ENCODE data around the gene MMEL1.

The MMEL1 gene

DNA sequence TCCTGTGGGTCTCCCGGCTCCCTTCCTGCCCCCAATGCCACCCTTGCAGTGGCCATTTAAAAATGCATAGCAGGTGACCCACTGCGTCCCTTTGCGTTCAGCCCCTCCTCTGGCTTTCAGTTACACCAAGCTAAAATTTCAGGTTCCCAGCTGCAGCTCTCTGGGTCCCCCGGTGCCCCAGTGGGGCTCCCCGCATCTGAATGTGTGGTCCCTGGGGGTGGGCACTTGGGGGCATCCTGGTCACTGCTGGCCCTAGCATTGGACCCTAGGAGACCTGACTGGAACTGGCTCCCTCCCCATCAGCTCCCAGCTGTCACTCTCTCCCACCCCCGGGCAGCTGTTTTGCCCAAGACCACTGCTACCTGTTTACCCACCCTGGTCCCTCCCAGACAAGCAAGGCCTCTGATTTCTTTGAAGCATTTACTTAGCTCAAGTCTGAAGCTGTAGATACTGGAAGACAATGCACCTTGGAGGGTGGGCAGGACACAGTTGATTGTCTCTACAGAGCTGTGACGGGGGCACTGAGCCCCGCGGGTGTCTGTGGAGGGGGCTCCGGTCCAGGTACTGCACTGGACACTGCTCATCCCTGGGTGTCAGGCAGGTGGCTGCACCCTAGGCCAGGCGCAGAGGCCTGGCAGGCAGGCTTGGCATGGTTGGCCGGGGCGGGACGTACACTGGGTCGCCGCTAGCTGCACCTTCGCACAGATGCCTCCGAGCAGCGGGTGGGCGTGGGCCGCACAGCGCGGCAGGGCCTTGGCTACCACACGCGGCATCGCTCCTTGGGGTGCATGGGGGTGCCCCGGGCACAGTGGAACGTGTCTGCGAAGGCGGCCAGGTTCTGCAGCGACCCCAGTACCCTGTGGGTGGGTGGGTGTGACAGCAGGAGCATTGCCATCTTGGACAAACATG lies 42.3 kb downstream of the MMEL1 start:
- DNase-seq: no peak

DNA sequence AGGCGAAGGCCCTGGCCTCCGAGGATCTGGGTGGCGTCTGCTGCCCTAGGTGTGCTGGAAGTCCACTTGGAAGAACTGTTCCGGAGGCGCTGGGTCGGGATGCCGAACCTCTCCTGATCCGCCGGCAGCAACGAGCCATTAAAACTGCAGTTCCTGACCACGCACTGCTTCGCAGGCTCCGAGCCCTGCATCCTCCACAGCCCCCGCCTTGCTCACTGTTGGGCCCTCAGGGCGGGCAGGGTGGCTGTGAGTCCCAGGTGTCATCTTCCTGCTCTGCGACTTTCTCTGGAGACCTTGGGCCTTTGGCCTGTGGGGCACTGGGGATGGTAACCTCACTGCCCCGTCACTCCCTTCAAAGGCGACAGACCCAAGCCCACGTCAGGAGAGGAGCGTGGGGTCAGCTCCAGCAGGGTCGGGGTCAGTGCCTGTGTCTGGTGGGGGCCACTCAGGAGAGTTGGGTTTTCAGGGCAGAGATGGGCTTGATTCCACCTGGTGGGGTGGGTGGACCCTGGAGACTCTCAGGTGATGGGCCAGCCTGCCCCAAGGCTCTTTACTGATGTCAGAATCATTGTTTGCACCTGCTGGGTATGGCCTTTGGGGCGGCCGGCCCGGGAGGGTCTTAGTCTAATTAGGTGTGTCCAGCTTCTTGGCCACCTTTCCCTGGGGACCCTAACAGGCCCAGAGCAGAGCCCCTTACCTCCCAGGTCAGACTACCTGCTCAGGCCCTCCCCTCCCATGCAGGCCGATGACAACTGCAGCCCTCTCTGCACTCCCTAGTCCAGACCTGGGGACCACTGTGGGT lies 43.2 kb downstream of the MMEL1 start:
- no peak for DNase-seq

DNA sequence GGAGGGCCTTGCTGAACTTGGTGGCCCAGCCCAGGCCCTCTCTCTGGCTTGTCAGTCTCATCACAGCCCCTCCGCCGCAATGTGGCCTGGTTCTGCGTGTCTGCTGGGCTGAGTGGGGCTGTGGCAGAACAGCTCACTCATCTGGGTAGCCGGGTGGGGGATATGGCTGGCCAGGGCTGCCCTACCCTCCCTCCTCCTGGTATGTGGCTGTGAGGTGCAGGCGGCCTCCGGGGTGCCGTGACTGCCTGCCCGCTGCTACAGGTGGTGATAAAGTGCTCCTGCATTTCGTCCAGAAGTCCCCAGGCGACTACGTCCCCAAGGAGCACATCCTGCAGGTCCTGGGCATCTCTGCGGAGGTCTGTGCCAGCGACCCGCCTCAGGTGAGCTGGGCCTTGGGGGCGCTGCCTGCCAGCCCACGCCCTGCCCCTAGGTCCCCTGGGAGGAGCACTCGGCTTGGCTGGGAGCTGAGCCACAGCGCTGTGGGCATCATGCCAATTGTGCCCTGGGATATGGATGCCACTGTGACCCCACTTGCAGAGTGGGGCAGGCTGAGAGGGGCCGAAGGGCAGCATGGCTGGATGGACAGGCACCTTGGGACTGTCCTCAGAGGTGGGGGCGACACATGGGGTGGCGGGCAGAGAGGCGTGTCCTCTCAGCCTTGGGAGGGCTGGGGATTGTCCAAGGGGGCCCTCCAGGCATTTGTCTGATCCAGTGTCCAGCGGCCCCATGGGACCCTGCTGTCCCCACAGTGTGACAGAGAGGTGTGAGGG lies 44.0 kb downstream of the MMEL1 start:
- no peak for DNase-seq

DNA sequence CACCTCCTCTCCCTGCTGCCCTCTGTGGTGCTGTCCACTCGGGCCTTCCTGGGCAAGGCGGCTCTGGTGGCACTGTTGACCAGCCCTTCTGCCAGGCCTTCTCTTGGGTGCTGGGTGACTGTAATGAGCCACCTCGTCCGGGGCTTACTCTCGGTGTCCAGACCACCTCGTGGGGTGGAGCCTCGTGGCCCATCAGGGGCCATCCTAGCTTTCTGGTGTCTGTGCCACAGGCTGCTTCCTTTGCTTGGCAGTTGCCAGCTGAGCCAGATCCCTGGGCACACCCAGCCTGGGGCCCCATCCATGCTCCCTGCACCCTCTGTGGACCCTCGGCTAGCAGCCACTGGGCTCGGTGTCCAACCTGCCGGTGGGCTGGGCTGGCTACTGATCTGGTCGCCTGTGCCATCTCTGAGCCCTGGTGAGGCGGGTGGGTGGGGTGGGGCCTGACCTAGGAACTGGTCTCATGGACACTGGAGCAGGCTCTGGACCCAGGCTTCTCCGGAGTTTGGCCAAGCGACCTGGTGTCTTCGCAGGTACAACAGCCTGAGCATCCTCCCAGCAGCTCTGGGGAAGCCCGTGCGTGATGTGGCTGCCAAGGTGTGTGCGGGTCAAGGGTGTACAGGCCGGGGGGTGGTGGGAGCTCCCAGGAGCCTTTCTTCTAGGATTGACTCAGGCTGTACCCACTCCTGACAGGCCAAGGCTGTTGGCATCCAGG lies 44.8 kb downstream of the MMEL1 start:
- no peak for DNase-seq

DNA sequence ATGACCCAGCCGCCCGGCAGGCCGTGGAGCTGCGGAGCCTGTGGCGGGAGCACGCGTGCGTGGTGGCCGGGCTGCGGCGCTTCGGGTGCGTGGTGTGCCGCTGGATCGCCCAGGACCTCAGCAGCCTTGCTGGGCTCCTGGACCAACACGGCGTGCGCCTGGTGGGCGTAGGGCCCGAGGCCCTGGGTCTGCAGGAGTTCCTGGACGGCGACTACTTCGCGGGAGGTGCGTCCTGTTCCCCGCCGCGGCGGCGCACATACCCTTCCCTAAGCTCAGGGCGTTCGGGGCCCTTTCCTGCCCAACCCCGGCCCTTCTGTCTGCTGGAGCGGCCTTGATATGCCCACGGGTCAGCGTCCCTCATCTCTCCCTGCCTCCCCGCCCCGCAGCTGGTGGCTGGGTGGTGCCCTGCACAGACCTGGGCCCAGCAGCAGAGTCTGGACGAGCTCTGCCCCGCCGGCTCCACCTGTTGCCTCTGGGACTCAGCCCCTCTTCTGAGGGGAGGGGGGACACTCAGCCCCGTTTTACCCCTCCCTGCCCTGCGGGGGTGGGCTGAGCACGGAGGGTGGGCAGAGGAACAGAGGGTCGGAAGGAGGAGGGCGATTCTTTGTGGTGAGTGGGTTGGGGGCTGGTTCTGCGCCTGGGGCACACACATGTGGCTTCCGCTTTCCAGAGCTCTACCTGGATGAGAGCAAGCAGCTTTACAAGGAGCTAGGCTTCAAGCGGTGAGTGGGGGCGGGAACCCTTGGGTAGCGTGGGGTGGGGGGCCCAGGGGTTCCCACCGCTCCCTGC lies 45.6 kb downstream of the MMEL1 start:
- no peak for DNase-seq

DNA sequence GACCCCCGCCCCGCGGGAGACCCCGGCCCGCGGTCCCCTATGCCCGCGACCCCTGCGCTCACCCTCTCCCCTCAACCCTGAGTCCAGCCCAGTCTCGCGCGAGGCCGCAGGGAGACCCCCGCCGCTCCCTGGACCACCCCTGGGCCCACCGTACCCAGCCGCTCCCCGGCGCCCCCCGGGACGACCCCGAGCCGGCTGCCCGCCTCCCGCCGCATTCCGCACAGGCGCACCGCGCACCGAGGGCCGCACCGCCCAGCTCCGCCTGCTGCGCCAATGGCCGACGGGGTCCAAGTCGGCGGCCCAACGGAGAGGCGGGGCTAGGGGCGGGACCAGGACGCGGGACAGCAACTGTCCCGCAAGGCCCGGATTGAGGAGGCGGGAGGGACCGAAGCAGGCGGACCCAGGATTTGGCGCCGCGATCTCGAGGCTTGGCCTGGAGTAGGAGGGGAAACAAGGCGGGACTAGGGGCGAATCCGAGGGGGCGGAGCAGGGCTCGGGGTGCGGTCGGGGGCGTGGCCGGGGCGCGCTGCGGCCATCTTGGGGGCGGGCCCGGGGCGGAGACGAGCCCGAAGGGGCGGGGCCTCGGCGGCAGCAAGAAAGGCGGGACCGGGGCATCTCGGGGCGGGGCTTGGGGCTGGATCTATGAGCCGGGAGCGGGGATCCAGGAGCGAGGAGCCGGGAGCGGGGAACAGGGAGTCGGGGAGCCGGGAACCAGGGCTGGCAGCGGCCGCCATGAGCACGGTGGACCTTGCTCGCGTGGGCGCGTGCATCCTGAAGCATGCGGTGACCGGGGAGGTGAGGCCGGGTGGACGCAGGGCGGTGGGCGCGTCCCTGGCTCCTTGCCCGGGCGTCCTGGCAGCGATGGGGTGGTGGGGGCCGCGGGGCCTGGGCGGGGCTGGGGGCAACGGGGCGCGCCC lies 46.4 kb downstream of the MMEL1 start, which contains the start of gene PRXL2B:
Gene PRXL2B (plus strand): TSS at position 624 of the 917 bp plus-strand sequence. CDS start 109 bp downstream, at position 733.
- DNase-seq: peak; percentile 95

DNA sequence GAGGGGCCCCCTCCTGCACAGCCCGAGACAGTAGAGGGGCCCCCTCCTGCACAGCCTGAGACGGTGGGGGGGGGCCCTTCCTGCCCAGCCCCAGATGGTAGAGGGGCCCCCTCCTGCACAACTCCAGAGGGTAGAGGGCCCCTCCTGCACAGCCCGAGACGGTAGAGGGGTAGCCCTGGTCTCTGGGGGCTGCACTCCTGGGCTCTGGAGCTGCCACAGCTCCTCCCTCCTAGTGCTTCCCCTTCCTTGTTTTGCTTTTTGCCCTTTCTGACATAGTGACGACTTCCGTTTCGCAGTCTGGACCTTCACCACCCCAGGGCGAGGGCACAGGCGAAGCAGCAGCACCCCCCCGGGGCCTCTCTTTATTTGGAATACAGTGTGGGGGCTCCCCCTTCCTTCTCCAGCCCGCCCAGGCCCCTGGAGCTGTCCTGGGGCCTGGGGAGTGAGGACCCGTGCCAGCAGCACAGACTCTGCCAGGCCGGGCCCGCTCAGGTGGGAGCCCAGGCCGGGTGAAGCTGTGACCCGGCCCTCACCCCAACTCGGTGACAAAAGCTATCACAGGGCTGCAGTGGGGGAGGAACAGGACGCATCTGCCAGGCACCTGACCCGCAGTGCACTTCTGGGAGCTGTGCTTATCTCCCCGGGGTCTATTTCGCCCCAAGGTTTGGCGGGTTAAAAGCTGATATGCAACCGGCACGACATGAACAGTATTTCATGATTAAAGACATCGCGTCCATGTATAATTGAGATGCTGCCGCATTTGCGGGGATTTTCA lies 47.3 kb downstream of the MMEL1 start:
- DNase-seq: peak; percentile 60

DNA sequence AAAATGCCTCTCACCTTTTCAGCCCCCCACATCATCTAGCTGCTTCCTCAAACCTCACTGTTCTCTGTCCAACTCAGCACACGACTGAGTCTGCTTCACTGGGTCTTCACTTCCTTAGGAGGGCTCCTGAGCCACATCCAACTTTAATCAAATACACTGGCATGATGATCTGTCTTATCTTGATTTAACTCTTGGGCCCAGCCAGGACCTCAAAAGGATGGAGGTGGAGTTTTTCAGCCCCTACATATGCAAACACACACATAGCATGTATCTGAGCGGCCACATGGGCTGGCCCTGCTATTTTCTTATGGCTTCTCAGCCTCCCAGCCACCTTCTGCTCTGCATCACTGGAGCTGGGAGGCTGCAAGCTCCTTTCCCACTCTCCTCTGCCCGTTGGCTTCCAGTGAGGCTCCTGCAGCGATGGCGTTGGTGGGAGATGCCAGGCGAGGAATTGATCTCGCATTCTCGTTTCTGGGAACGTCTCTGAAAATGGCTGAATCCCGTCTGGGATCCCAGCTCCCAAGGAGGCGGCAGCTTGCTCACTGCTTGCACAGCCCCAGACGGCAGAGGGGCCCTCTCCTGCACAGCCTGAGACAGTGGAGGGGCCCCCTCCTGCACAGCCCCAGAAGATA lies 48.0 kb downstream of the MMEL1 start:
- DNase-seq: no peak

DNA sequence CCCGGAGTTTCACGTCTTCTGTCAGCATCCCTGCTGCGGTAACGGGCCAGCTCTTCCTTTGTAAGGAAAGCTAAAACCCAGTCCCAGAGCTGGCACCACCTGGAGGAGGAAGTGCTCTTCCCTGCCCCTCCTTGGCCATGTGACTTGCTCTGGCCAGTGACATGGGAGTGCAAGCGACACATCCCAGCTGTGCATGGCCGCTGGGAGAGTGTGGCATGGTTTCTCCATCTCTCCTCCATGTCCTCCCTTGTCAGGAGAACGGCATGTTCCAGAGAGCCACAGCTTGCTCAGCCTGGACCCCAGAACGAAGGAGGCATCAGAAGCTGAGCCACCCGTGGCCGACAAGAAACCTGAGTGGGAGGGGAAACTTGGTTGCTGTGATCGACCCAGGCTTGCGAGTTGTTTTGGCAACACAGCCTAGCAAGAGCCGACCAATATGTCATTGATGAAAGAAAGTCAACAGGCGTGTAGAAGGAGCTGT lies 48.9 kb downstream of the MMEL1 start:
- no peak for DNase-seq

GRCh38 chr1:2583331-2583791 lies 49.5 kb downstream of the MMEL1 start:
- no peak for DNase-seq

GRCh38 chr1:2582391-2582790 lies 50.4 kb downstream of the MMEL1 start:
- no peak for DNase-seq

GRCh38 chr1:2580691-2581090 lies 52.1 kb downstream of the MMEL1 start:
- no peak for DNase-seq

DNA sequence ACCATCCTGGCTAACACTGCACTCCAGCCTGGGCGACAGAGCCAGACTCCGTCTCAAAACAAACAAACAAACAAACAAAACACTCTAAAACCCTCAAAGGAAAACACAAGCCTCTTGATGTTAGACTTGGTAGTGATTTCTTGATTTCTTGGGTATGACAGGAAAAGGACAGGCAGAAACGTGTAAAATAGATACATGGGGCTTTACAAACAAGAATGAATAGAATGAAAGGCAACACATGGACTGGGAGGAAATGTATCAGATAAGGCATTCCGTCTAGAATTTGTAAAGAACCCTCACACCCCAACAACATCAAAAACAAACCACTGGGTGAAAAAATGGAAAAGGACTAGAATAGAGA lies 54.1 kb downstream of the MMEL1 start:
- DNase-seq: no peak

DNA sequence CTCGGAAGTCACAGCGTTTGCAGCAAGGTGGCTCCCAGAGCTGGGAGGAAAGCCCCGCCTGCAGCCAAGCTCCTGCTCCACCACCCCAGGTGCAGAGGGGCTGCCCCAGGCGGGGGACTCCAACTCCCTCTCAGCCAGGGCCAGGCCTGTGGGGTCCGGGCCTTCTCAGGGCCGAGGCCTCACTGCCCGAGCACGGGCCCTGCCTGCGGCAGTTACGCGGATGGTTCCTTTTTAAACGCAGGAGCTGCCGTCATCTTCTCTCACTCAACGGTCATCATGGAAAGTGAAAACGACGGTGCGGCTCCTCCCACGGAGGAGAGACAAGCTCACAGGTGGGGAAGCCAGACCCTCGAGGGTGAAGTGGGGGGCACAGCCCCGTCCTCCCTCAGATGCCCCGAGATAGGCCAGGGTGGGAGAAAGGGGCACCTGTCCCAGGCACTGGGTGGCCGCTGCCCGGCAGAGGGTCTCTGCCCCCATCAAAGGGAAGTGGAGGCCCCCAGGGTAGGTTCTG lies 55.2 kb downstream of the MMEL1 start:
- DNase-seq: peak; percentile 22

DNA sequence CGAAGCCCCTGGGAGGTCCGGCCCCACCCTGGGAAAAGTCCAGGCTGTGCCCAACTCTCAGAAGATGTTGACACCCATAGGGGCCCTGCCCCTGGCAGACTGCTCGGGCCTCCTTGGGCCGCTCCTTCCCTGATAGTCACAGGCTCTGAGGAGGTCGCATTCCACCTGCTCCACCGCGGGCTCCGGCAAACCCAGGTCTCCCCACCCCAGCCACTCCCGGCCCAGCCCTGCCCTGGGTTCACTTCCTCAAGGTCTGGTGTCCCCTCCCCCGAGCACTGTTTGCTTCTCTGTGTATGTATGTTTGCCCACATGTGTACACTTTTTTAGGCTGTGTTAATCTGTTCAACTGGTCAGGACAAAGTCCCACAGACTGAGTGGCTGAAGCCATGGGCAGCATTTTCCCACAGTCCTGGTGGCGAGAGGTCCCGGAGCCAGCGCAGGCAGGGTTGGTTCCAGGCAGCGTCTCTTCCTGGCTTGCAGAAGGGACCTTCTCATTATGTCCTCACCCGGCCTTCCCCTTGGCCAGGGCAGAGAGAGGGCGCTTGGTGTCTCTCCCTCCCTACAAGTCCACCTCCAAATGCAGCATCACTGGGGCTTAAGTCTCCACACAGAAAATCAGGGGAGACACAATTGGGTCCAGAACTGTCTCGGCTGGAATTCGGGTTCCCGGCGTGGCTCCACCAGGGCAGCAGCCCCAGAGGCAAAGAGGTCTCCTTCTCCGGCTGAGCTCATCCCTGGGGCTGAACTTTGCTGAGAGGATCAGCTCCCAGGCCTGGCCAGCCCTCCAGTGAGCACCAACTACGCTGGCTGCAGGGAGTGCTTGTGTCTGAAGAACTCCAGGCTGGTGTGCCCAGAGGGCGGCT lies 56.8 kb downstream of the MMEL1 start:
- no peak for DNase-seq

DNA sequence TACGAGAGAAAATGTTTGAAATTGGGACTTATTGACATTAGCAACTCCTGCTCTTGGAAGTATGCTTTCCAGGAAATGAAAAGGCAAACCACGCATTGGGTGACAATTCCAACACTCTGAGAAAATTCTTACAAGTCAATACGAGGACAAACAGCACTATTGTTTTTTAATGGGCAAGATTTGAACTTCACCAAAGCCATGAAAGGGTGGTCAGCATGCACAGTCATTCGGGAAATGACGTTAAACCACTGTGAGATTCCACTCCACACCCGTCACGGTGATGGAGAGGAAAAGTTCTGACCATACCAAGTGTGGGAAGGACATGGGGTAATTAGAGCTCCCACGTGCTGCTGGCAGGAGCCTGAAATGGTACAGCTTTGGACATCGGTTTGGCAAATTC lies 58.5 kb downstream of the MMEL1 start:
- DNase-seq: no peak

- DNase-seq: no peak
These were observed 59.4 kb downstream of the MMEL1 start for GRCh38 chr1:2573250-2573920.

All from effector CD8-positive, alpha-beta T cell (primary cell).